HG03378 (cell line): ENCODE results near the gene HSPA5.
"Not testable (repeated sequence)": the region's sequence is repeated elsewhere in the genome, so short reads cannot be mapped to it uniquely, and the experiment has no call there.

Source experiments
- ATAC-seq: cut with Tn5 transposase; IDR thresholded peaks from one replicate; pipeline ENCODE4 v1.9.1; 2021; ENCODE audit warnings: mild to moderate bottlenecking, moderate library complexity; ENCODE audit not compliant: unreplicated experiment

The HSPA5 gene

GRCh38 chr9:125243792-125244260, 2.7 kb upstream of the HSPA5 start:
- no peak for ATAC-seq

GRCh38 chr9:125241863-125242739, 958 bp upstream of the HSPA5 start:
- ATAC-seq: no peak

GRCh38 chr9:125240649-125240999, 519 bp downstream of the HSPA5 start:
- ATAC-seq: no peak

GRCh38 chr9:125239631-125240597, 1.2 kb downstream of the HSPA5 start:
- no peak for ATAC-seq

- ATAC-seq: no peak
These were observed 2.2 kb downstream of the HSPA5 start for GRCh38 chr9:125238915-125239446.

GRCh38 chr9:125238127-125238914, 2.8 kb downstream of the HSPA5 start:
- no peak for ATAC-seq

- not testable (repeated sequence) for ATAC-seq
These were observed 4.5 kb downstream of the HSPA5 start for GRCh38 chr9:125236520-125237159.

GRCh38 chr9:125235804-125236519, 5.2 kb downstream of the HSPA5 start:
- ATAC-seq: no peak

- ATAC-seq: not testable (repeated sequence)
These were observed 7.0 kb downstream of the HSPA5 start for GRCh38 chr9:125234099-125234498.

GRCh38 chr9:125233678-125234077, 7.5 kb downstream of the HSPA5 start:
- ATAC-seq: no peak

GRCh38 chr9:125227761-125228160, 13.4 kb downstream of the HSPA5 start:
- no peak for ATAC-seq

- ATAC-seq: not testable (repeated sequence)
These were observed 16.3 kb downstream of the HSPA5 start for GRCh38 chr9:125224858-125225257.

- ATAC-seq: no peak
These were observed 22.5 kb downstream of the HSPA5 start for GRCh38 chr9:125218621-125219020.

GRCh38 chr9:125214186-125214585, 27.0 kb downstream of the HSPA5 start:
- no peak for ATAC-seq

- ATAC-seq: no peak
These were observed 36.7 kb downstream of the HSPA5 start for GRCh38 chr9:125204477-125204876.

GRCh38 chr9:125202846-125203618, 38.1 kb downstream of the HSPA5 start:
- ATAC-seq: no peak

- peak; percentile 88 for ATAC-seq
These were observed 40.7 kb downstream of the HSPA5 start, which contains the start of gene RABEPK for GRCh38 chr9:125200216-125201047. Gene RABEPK (plus strand): TSS chr9:125200542. CDS start chr9:125203014, 2,472 bp downstream.

GRCh38 chr9:125195591-125195990, 45.6 kb downstream of the HSPA5 start:
- not testable (repeated sequence) for ATAC-seq
